GM15510 (cell line): ENCODE results near the gene SETD3.

Source experiments
- POLR2A ChIP-seq: IDR thresholded peaks from 3 replicates; pipeline ENCODE4 v1.6.1; 2011; ENCODE audit warnings: borderline replicate concordance; ENCODE audit not compliant: insufficient read length; ENCODE audit errors: extremely low read depth

SETD3 gene

DNA sequence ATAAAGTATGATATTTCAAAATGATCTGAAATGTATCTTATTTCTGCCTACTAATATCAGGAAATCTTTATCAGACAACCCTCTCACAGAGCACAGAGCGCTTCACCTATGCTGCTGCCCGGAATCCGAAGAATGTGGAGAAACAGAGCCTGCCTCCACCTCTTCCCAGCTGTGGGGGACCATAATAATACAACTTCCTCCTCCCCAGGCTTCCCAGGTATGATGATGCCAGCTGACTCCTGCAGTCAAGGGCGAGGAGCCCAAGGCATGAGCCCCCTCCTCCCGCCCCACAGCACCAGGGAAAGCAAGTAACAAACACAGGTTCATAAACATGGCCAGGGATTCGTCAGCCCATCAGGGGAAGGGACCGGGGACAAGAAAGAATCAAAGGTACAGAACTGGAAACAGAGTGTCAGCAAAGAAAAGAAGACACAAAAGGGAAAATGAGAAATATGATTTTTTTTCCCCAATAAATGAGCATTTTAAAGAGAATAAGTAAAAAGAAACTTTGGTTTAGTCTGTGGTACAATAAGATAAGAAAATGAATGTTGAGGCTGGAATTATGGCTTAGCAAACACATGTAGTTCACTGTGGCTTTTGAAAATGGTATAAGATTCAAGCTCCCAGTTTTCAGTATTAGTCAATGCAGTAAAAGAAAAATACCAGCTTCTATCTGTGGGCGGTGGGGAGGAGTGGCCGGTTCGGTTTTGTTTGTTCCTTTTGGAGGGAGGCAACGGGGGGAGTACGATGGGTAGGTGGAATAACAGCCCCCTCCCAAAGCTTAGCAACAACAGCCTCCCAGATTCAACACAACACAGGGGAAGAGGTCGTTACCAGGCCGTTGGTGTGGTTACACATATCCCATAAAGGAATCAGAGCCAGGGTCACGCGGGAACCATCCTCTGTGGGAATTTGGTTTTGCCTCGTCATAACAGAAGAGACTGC lies 68.3 kb downstream of the SETD3 start:
- no peak for TF ChIP-seq POLR2A

DNA sequence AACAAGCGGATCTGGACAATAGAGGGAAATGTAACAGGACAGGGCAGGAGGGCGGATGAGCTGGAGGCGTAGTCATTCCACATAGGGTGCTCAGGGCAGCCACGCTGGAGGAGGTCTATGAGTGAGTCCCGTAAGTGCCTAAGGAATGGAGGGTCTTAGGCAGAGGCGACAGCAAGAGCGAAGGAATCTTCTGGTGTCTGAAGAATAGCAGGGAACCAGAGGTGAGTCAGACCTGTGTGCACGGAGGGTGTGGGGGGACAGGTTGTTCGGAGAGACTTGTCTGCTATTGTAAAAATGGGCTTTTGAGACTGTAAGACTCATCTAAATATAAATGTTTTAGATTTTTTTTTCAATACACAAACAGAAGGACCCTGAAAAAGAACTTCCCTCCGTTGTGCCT lies 70.6 kb downstream of the SETD3 start:
- no peak for TF ChIP-seq POLR2A

DNA sequence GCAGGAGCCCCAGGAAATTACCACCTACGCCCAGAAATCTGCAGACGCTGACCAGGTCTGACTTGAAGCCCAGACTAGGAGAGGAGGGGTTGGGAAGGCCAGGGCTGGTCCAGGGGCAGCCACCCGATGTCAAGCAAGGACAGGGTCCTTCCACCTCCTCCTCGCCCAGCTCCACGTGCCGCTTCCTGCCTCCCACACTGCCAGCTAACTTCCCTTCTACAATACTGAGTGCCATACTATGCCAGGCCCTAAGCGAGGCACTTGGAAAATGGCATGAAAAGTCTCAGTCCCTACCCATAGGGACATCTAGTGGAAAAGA lies 71.7 kb downstream of the SETD3 start:
- no peak for TF ChIP-seq POLR2A

DNA sequence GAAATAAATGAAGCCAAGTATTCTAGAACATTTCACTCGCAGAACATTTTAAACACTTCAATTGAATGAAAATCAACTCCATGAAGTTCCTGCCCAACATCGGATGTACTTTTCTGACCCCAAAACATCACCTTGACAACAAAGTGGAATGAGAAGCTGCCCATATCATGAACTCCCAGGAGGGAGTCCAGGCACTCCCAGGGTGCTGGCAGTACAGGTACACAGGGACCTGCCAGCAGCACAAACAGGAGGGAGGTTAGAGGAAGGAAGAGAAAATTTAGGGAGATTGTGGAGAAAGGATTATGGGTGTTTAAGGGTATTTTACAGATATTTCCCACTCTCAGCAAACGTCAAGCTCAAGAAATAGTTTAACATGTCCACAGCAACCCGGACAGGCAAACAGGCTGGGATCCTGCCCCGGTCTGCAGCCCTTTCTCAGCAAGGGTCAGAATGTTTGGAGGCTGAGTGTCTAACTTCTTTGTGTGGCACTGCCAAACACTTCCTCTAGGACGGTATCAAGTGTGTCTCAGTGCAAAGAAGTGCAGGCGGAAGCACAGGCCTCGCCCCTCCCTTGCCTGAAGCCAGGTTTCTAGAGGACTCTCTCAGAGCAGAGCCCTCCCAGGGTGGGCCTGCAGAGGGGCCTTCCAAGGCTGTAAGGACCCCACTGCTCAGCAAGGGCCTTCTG lies 72.2 kb downstream of the SETD3 start:
- no peak for TF ChIP-seq POLR2A

DNA sequence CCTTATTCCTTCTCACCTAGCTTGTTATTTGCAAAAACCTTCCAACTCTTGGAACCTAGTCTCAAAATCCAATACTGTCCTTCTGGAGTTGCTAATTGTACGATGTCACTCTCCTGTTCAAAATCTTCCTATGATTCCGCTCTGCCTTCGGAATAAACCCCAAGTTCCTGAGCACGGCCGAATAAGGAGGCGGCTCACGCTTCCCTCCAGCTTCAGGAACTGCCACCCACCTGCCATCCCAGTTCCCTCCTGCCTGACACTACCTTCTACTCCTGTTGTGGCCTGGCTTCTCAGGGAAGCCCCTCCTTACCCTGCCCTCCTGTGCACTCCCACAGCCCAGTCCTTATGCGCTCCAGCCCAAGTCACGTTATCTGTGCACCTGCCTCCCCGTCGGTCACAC lies 73.2 kb downstream of the SETD3 start:
- no peak for TF ChIP-seq POLR2A

DNA sequence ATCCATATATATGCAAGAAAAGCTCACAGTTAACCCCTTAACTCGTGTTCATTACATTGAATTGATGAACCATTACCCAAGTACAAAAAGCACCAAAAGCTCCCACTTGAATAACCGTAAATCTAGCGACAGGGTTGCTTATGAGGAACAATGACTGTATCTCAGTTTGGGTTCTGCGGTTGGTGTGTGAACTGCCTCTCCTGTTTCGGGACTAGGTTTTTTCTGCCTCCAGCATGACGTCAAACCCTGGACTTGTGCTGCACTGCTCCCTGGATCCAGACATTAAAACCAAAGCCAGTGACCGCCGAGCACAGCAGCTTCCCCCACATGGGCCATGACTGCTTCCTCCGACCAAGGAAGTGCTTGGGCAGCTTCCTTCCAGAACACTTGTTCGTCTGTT lies 77.7 kb downstream of the SETD3 start:
- TF ChIP-seq POLR2A: no peak

DNA sequence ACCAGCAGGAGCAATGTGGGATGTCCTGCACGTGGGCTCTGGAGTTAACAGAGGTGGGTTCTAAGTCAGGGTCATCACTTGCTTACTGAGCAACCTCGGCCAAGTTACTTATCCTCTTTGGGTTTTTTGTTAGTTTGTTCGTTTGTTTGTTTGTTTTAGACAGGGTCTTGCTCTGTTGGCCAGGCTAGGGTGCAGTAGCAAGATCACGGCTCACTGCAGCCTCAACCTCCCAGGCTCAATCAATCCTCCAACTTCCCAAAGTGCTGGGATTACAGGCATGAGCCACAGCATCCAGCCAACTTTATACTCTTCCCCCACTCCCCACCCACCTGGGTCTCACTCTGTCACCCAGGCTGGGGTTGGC lies 78.4 kb downstream of the SETD3 start:
- no peak for TF ChIP-seq POLR2A

DNA sequence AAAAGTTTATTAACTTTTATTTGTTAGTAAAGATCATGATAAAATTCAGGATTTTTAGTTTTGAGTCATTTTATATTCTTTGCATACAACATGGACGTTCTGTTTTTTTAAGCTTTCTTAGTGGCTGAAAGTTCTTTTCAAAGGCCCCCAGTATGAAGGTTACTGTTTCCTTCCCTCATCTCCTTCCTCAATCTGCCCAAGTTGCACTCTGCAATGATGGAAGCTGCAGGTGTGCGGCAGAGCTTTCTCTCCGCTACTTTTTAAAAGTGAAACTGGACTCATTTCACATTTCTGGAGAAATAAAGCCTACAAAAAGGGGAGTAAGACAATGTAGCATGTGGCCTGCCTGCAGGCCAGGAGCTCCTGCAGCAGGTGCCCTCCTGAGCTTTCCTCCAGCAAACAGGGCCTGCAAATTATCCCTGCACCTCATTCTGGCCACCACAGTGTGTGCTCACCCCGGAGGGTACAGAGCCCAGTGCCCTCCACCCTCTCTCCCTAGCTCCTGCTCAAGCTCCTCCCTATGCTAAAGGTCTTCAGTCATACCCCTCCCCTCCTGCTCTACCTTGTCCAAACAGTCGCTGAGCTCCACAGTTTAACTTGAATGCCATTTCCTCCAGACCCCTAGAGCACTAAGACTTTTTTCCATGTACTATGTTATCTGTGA lies 78.9 kb downstream of the SETD3 start:
- no peak for TF ChIP-seq POLR2A

DNA sequence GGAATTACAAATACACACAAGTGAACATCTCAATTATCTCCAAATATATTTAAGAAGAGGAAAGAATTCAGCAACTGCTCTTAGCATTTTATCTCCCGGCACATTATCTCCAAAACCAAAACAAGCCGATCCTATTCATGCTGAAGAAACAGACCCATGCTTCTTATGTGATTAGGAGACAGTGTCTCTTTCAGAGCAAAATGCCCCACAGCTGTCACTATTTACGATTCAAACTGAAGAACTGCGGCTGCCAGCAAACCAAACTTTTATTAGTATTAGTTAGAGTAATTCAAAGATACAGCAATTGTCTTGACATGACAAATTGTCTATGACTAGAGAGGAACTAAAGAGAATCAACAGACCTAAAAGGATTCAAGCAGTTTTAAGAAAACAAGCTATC lies 79.4 kb downstream of the SETD3 start:
- no peak for TF ChIP-seq POLR2A

DNA sequence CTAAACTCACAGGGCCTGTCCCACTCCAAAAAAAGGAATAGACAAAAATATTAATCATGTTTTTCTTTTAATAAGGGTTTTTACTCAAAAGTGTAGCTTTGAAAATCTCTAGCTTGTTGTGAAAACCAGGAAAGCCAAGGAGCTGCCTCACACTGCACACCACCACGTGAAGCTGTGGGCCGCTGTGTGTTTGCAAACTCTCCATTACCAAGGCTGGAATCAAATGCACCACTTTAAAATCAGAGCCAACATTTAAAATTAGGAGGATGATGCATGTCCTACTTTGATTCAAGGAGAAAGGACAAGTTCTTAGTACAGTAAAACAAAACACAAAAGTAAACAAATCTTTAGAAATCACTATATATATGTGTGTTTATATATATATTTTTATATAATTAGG lies 83.0 kb downstream of the SETD3 start:
- TF ChIP-seq POLR2A: no peak

DNA sequence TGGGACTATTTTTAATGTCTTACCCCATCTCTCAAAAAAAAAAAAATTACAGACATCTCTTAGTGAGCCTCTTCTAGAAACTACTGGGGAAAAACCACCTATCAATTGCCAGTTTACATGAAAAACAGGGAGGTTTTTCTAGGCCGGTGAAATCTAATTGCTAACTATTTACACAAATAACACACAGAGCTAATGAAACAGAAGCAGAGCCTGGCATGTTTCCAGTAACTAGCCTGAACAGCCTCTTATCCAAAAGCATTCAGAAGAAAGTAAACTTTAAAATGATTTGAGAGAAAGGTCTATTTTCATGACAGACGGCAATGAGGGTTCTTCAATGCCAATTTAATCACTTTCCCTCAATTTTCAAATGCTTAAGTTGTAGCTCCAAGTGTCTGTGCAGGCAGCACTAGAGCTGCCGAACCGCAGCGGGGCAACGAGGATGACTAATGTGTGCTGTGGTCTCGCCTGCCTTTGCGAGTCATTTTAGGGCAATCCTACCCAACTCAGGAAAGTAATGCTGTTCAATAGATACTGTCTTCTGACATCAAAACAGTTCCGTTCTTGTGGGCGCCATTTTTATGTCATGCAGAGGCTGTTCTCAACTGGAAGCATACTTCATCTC lies 84.6 kb downstream of the SETD3 start:
- no peak for TF ChIP-seq POLR2A

DNA sequence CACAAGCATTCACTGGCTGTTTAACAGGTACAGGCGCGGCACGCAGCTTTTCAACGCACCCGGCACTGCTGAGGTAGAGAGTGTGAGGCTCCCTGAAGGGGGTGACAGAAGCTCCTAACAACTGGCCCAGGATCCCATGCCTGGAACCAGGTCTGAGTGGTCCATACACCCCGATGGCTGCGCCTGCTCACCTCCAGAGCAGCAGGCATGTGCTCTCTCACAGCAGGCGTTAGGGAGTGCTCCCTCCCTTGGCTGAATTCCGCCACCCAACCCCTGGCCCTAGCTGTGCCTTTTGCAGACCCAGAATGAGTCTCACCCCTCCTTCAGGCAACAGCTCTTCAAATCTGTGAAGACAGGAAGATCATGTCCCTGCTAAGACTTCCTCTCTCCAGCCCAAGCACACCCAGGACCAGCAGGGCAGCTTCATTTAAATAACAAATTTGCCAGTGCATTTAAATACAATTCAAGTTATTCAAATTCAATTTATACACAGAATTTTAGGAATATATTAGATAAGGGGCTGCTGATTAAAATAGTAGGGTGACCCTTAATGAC lies 86.0 kb downstream of the SETD3 start:
- TF ChIP-seq POLR2A: no peak

DNA sequence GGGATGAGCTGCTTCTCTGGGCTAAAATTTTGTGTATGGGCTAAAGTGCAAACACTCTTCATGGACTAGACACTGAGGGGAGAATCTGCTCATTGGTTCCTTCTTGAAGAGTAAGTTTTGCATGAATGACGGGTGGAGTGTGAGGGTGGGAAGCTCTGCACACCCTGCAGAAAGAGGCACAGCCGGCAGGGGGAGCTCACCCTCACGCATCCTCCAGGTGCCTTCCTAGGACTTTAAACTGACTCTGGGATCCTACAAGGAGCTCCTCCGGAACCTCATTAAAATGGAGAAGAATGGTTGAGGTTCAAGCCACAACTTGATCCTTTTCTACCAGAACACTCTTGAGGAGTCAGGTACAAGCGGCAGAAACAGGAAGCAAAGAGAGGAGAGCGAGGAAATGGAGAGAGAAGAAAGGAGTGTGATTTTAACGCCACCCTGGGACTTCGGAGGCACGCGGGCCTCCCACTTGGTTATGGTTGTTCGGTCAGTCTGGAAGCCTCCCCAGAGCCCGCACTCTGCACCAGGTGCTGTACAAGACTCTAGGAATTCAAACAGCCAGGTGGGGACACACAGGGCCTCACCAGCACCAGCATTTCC lies 87.5 kb downstream of the SETD3 start:
- no peak for TF ChIP-seq POLR2A

DNA sequence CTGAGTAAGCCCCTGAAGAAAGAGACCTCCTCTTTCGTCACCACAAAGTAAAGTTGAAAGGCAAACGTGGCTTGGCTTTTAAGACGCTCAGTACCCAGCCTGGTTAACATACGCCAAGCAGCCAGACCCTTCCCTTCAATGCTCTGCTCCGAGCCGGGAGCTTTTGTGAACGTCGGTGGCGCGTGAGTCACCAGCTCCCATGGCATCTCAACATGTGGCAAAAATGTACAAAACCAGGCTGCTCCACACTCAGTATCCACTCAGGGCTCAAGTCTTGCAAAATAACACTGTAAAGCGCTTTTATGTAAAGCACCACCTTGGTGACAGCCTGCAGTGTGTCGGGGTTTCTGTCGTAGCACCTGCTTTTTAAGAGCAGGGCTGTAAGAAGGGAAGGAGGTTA lies 89.0 kb downstream of the SETD3 start:
- TF ChIP-seq POLR2A: no peak
